Measurements from ENCODE around the gene RNF212B. TPM values are rescaled to one million over a fixed set of nuclear protein-coding genes. Genes with fewer than 3 reads are reported as not detected.

The RNF212B gene
- total and polyA plus RNA-seq, 2 of the 13 experiments (the other 11 are each of a cell fraction or from before 2014, with no cell fraction given), result 0.05 TPM; not detected in 1

DNA sequence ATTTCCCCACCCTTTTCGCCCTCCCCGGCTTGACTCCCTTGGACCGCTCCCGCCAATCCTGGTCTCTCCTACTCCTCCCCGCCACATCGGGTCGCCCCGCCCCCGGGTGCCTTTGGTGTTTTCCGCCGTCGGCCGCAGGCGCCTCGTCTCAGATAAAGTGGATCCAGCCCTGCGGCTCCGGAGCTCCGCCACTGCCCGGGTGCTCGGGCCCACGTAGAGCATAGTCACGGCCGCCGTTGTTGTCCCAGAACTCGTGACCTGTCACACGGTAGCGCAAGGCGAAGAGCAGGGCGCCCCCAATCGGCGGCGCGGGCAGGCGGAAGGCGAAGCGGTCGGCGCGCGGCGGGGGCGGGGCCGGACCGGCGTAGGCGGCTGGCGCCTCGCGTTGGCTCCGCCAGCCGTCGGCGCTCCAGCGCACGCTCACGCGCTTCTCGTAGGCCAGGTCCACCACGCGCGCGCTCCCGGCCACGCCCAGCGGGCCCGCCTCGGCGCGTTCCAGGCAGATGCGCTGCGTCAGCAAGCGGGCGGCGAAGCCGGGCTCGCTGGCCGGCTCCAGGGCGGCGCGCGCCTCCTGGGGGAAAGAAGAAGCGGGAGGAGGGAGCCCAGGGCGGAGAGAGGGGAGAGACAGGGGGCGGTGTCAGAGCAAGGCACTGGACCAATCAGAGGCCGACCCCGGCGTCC is 63.7 kb downstream of the RNF212B start (continued):
- TF ChIP-seq, protein P1, sequence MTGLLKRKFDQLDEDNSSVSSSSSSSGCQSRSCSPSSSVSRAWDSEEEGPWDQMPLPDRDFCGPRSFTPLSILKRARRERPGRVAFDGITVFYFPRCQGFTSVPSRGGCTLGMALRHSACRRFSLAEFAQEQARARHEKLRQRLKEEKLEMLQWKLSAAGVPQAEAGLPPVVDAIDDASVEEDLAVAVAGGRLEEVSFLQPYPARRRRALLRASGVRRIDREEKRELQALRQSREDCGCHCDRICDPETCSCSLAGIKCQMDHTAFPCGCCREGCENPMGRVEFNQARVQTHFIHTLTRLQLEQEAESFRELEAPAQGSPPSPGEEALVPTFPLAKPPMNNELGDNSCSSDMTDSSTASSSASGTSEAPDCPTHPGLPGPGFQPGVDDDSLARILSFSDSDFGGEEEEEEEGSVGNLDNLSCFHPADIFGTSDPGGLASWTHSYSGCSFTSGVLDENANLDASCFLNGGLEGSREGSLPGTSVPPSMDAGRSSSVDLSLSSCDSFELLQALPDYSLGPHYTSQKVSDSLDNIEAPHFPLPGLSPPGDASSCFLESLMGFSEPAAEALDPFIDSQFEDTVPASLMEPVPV (CRISPR knock-in tag; IDR thresholded peaks at IDR 0.05), result peak; percentile 77
- TF ChIP-seq, protein P2, sequence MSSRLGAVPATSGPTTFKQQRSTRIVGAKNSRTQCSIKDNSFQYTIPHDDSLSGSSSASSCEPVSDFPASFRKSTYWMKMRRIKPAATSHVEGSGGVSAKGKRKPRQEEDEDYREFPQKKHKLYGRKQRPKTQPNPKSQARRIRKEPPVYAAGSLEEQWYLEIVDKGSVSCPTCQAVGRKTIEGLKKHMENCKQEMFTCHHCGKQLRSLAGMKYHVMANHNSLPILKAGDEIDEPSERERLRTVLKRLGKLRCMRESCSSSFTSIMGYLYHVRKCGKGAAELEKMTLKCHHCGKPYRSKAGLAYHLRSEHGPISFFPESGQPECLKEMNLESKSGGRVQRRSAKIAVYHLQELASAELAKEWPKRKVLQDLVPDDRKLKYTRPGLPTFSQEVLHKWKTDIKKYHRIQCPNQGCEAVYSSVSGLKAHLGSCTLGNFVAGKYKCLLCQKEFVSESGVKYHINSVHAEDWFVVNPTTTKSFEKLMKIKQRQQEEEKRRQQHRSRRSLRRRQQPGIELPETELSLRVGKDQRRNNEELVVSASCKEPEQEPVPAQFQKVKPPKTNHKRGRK (CRISPR knock-in tag; IDR thresholded peaks at IDR 0.05), result no peak
- TF ChIP-seq SNAI1 (CRISPR knock-in tag; IDR thresholded peaks at IDR 0.05; ENCODE audit: borderline replicate concordance) (peak; percentile 8; the same call in 1 of the 2 replicates), ZNF720 (CRISPR knock-in tag; IDR thresholded peaks at IDR 0.05) (0 out of 2 replicates have a peak, but pooled peaks have one; percentile 61), SKI (IDR thresholded peaks at IDR 0.05; ENCODE audit: partially characterized antibody) (peak; percentile 99), SATB2 (CRISPR knock-in tag; IDR thresholded peaks at IDR 0.05) (peak; percentile 91), ZFP62 (CRISPR knock-in tag; IDR thresholded peaks at IDR 0.05) (no peak), ZNF782 (CRISPR knock-in tag; IDR thresholded peaks at IDR 0.05; ENCODE audit: borderline replicate concordance) (peak; percentile 43), NR2F1 (CRISPR knock-in tag; IDR thresholded peaks at IDR 0.05) (peak in 1 of 2 experiments; percentile 66; a peak in 2 of 4 replicates), ATAD3A (CRISPR knock-in tag; IDR thresholded peaks at IDR 0.05) (0 out of 2 replicates have a peak, but pooled peaks have one; percentile 90), KDM1A (CRISPR knock-in tag; IDR thresholded peaks at IDR 0.05) (peak; percentile 77; the same call in 1 of the 2 replicates), MATR3 (CRISPR knock-in tag; IDR thresholded peaks at IDR 0.05) (peak; percentile 81; the same call in 1 of the 2 replicates), GPN1 (CRISPR knock-in tag; IDR thresholded peaks at IDR 0.05; ENCODE audit: borderline replicate concordance) (peak; percentile 94; the same call in 1 of the 2 replicates), ZFX (CRISPR knock-in tag; IDR thresholded peaks at IDR 0.05; ENCODE audit: low read depth) (no peak), ZNF12 (CRISPR knock-in tag; IDR thresholded peaks at IDR 0.05) (peak; percentile 76)
- TF ChIP-seq, protein P3, sequence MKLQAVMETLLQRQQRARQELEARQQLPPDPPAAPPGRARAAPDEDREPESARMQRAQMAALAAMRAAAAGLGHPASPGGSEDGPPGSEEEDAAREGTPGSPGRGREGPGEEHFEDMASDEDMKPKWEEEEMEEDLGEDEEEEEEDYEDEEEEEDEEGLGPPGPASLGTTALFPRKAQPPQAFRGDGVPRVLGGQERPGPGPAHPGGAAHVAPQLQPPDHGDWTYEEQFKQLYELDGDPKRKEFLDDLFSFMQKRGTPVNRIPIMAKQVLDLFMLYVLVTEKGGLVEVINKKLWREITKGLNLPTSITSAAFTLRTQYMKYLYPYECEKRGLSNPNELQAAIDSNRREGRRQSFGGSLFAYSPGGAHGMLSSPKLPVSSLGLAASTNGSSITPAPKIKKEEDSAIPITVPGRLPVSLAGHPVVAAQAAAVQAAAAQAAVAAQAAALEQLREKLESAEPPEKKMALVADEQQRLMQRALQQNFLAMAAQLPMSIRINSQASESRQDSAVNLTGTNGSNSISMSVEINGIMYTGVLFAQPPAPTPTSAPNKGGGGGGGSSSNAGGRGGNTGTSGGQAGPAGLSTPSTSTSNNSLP (IDR thresholded peaks at IDR 0.05; ENCODE audit: low read depth, low read length), result peak; percentile 74; the same call in 1 of the 2 replicates
- TF ChIP-seq, protein P4, sequence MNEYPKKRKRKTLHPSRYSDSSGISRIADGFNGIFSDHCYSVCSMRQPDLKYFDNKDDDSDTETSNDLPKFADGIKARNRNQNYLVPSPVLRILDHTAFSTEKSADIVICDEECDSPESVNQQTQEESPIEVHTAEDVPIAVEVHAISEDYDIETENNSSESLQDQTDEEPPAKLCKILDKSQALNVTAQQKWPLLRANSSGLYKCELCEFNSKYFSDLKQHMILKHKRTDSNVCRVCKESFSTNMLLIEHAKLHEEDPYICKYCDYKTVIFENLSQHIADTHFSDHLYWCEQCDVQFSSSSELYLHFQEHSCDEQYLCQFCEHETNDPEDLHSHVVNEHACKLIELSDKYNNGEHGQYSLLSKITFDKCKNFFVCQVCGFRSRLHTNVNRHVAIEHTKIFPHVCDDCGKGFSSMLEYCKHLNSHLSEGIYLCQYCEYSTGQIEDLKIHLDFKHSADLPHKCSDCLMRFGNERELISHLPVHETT (CRISPR knock-in tag; conservative IDR thresholded peaks at IDR 0.05), result peak; percentile 99
- TF ChIP-seq, protein P5, sequence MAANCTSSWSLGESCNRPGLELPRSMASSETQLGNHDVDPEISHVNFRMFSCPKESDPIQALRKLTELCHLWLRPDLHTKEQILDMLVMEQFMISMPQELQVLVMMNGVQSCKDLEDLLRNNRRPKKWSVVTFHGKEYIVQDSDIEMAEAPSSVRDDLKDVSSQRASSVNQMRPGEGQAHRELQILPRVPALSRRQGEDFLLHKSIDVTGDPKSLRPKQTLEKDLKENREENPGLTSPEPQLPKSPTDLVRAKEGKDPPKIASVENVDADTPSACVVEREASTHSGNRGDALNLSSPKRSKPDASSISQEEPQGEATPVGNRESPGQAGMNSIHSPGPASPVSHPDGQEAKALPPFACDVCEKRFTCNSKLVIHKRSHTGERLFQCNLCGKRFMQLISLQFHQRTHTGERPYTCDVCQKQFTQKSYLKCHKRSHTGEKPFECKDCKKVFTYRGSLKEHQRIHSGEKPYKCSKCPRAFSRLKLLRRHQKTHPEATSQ (CRISPR knock-in tag; IDR thresholded peaks at IDR 0.05; ENCODE audit: borderline replicate concordance), result peak; percentile 94
- TF ChIP-seq, protein P6, sequence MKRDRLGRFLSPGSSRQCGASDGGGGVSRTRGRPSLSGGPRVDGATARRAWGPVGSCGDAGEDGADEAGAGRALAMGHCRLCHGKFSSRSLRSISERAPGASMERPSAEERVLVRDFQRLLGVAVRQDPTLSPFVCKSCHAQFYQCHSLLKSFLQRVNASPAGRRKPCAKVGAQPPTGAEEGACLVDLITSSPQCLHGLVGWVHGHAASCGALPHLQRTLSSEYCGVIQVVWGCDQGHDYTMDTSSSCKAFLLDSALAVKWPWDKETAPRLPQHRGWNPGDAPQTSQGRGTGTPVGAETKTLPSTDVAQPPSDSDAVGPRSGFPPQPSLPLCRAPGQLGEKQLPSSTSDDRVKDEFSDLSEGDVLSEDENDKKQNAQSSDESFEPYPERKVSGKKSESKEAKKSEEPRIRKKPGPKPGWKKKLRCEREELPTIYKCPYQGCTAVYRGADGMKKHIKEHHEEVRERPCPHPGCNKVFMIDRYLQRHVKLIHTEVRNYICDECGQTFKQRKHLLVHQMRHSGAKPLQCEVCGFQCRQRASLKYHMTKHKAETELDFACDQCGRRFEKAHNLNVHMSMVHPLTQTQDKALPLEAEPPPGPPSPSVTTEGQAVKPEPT (CRISPR knock-in tag; IDR thresholded peaks at IDR 0.05; ENCODE audit: low read depth), result peak; percentile 8; the same call in 1 of the 2 replicates

All from HepG2 (cell line).